Astrocyte (in vitro differentiated cells and primary cell): ENCODE results near the gene PARD3B.

Experiments used
- CTCF ChIP-seq: IDR thresholded peaks from 2 replicates; pipeline ENCODE4 v1.5.1; 2011; ENCODE audit warnings: low read depth, mild to moderate bottlenecking, inconsistent platforms, low read length, moderate library complexity; ENCODE audit not compliant: insufficient read depth
- EZH2 ChIP-seq: IDR thresholded peaks from 2 replicates; pipeline ENCODE4 v1.6.1; 2012; ENCODE audit warnings: mild to moderate bottlenecking, low read length, inconsistent platforms; ENCODE audit not compliant: insufficient read depth

- TF ChIP-seq EZH2 (no peak), CTCF (no peak)
These were observed 949.4 kb downstream of the PARD3B start for GRCh38 chr2:205494537-205495235.
